GM21381 (cell line): ENCODE results near the gene ZFP92.

Experiments used
- ATAC-seq: cut with Tn5 transposase; IDR thresholded peaks from one replicate; pipeline ENCODE4 v1.9.1; 2021; ENCODE audit warnings: mild to moderate bottlenecking, moderate library complexity; ENCODE audit not compliant: unreplicated experiment

Gene ZFP92

GRCh38 chrX:153435845-153436244 lies 24.6 kb downstream of the ZFP92 start:
- no peak for ATAC-seq

DNA sequence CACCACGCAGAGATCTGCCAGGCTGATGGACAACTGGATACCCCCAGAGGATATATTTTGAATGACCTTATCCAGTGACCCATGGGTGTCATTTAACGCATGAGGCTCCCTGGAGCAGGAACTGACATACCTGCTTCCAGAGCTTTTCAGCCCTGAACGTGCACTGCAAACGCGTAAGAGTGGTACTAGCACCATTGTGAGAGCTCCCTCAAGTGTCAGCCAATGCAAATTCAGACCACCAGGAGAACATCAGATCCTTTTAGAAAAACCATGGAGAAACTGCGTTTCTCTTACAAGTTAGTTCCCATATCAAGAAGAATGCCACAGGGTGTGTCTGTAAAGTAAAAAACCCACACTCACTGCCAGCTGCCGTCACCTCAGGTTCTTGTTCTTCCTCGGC lies 27.3 kb downstream of the ZFP92 start:
- no peak for ATAC-seq

GRCh38 chrX:153439977-153440376 lies 28.7 kb downstream of the ZFP92 start:
- no peak for ATAC-seq

DNA sequence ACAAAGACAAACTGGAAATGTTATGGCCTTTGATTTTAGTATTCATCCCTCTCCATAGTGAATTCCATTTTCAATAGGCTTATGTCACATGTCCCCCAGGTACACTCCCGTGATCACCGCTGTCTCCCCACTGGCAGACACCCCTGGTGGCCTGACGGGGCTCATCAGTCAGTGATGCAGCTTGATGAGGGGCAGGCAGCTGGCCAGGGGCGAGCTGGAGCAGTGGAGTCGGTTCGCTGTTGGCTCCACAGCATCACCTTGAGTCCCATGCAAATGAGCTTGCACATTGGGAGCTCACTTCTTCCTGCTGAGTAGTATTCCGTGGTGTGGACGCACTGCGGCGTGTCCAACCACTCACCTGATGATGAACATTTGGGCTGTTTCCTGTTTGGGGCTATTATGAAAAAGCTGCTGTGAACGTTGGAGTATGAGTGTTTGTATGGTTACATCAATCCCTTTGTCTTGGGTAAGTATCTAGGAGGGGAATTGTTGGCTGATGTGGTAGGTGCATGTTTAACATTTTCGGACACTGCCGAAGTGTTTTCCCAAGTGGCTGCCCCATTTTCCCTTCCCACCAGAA lies 29.4 kb downstream of the ZFP92 start:
- no peak for ATAC-seq

GRCh38 chrX:153441296-153441695 lies 30.0 kb downstream of the ZFP92 start:
- no peak for ATAC-seq

DNA sequence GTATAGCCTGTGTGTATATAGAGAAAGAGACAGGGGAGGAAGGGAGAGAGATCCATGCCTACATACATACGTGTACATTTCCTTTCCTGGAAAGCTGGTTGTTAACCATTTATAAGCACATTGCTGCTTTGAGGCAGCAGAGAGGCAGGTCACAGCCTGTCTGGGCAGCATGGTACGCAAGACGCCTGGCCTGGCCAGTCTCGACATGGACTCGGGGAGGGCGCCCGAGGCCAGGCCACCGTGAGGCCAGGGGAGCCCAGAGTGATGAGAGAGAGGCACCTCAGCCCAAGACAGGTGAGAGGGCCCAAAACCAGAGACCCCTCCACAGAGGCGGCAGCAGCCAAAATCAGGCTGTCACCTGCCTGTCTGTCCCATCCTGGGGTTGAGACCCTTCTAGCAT lies 30.7 kb downstream of the ZFP92 start:
- ATAC-seq: no peak

DNA sequence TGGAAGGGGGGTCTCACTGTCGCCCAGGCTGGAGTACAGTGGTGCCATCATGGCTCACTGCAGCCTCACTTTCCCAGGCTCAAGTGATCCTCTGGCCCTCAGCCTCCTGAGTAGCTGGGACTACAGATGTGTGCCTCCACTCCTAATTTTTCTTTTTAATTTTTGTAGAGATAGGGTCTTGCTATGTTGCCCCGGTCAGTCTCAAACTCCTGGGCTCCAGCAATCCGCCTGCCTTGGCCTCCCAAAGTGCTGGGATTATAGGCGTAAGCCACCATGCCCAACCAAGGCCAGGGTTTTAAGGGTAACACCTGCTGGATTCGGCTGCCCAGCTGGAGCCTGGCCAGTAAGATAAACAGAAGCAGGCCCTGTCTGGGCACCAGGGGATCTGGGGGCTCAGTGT lies 31.2 kb downstream of the ZFP92 start:
- ATAC-seq: no peak

DNA sequence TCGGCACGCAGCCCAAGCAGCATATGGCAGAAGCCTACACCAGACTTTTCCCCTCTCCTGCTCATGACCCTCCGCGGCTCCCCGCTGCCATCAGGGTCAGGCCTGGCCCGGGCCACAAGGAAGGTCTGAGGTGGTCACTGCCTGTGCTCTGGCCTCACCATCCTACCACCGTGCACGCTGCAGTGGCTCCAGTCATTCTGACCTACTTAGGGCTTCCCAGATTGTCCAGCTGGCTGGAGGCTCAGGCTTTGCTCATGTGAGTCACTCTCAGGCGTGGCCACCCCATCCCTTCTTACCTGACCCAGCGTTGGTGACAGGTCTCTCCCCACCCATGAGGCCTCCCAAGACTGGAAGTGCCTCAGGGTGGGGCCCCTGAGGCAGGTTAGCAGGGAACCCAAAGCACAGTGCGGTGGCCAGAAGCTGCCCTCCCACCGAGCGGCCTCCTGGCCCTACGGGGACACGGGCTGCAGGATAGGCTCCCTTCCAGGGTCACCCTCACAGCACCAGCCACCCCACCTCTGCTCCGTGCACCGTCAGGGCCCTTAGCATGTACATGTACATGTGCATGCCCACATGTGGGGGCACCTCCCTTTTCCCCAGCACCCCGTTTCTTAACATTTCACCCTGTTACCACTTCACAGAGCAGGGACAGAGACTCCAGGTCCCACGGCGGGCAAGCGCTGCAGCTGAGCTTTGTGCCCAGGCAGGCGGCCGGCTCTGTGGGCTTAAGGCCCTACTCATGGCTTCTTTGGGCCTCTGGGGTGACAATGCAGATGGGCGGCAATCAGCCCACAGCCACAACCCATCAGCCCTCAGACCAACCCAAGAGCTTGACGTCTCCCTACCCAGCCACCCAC lies 32.4 kb downstream of the ZFP92 start:
- ATAC-seq: no peak

DNA sequence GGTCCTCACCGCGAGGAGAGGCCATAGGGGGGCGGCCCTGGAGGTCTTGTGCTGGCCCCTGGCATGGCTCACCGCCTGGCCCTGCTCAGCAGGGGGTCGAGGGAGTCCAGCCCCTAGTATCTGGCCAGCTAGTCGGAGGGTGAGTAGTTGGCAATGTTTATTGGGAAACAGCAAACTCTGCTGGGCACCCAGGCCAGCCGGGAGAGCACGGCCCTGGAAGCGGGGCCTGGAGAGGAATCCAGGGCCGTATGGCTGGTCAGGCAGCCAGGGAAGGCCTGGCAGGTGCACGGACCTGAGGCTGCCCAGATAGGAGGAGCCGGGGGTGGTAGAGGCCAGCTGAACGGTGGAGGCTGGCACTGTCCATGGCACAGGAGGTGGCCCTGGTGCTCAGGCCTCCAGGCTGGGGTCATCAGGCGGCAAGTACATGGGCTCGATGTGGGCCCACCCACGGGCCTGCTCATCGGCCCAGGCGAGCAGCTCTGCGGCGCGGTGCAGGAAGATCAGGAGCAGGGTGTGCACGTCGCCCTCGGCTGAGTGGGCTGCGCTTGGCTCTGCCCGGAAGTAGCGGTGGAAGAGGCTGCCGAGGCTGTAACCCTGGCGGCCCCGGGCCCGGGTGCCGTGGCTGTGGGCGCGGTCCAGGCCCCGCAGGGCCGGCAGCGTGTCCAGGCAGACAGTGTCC lies 33.2 kb downstream of the ZFP92 start:
- no peak for ATAC-seq

DNA sequence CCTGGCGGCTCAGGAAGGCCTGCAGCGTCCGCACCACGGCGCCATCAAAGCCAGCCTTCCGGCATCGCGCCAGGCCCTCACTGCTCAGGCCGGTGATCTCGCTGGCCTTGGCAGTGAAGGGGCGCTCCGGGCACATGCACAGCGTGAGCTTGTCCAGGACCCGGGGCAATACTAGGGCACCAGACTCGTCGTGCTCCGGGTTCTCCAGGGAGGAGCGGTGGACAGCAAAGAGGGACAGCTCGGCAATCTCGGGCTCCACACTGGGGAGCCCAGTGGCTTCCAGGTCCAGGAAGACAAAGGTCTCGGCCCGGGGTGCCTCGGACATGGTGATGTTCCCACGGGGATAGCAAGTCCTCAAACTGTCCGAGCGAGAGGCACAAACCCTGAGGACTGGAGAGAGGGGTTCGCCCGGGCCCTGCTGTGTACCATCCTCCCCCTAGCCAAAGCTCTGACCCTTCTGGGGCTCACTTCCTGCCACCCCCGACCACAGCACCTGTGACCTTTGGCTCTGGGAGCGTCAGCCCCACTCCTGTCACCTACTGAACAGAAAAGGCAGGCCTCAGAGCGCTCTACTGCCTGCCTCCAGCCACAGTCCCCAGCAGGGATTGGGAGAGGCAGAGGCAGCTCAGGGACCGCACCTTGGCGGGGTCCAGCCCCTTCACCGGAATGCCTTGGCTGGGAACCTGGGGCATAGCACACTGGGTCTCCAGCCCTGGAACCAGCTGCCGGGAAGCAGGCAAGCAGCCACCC lies 34.0 kb downstream of the ZFP92 start:
- ATAC-seq: no peak

DNA sequence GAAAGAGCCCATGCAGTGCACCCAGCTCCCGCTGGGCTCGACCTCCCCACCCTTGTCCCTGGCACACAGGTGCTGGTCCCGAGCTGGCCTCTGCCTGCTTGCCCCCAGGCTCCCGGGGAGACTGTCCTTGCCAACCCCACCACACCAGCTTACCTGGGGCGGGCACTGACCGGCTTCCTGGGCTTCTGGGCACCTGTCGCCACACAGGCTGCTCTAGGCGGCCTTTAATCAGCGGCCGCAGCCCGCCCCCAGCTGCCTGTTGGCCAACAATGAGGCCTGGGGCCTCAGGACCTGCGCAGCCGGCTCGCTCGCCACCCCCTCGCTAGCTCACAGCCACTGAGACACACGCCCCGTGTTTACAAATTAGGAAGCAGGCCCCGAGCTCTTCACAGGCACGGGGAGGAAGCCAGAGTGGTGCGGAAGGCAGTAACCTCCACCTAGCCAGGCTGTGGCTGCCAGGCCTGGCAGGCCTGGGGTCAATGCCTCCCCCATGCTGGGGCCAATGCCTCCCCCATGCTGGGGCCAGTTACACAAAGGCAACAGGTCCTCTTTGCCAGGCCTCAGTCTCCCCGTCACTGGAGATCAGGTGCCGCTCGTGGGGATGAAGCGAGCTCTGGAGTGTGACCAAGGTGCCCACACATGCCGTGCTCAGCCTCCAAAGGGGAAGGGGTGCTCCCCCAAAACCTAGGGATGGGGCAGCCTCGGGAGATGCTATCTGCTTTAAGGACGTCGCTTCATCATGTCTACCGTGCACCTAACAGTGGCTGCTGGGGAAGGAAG lies 34.8 kb downstream of the ZFP92 start, which contains the start of gene TREX2:
TREX2 (minus strand) TSS at position 201 of the 780 bp plus-strand sequence. CDS start 626 bp downstream, outside the sequence.
- ATAC-seq: no peak

GRCh38 chrX:153446636-153446936 lies 35.3 kb downstream of the ZFP92 start:
- no peak for ATAC-seq

DNA sequence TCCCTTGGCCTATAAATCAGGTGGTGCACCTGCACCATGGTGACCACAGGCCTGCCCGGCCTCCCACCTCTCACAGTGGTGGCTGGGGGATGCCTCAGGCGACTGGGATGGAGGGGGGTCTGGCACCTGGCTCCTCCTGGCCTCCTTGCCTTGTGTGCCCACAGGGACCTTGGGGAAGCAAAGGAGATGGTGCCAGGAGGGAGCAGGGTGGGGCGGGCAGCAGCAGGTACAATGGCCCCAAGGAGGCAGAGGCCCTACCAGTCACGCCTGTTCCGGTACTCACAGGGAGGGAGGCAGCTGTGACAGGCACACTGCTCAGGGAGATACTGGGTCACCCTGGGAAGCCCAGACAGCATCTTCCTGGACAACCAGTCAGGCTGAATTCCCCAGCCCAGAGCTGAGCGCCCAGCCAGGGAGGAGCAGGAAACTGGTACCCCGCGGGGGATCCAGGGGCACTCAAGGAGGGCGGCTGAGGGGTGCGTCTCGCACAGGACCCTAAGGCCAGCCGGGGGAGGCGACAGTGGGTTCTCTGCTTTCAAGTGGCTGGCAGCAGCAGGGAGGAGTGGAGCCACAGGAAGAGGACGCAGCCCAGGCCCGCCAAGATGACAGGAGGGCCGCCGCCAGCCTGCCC lies 35.8 kb downstream of the ZFP92 start:
- ATAC-seq: no peak

GRCh38 chrX:153447581-153447960 lies 36.3 kb downstream of the ZFP92 start:
- ATAC-seq: no peak

- ATAC-seq: no peak
These were observed 37.5 kb downstream of the ZFP92 start for GRCh38 chrX:153448556-153449367.

DNA sequence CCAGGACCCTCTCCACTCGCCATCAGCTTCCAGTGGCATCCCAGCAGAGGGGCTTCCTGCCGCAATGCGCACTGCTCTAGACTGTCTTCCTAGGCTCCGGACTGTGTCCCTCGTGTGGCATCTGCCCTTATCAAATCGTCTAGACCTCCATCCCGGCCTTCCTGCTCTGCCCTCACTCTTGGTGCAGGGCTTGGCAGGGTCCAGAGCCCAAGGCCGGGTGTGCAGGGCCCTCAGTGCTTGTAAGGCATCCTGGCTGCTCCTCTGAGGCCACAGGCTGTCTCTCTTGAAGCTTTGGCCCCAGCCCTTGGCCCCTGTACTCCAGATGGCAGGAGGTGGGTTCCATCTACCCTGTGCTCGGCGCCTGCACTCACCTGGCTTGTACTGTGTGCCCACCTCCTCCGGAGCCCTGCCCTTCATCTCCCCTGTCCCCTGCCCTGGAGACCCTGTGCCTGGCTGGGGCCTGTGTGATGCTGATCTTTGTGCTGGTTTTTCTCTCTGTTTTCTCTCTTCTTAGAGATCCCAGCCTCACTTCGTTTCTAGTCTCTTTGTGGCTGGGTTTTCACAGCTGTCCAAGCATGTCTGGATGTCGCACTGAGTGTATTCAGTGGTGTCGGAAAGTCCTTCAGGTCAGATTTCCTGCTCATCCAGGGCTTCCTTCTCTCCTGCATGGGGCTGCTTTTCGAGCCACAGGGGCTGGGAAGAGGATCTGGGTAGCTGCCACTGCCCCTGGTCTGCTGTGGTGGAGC lies 38.3 kb downstream of the ZFP92 start:
- ATAC-seq: no peak

DNA sequence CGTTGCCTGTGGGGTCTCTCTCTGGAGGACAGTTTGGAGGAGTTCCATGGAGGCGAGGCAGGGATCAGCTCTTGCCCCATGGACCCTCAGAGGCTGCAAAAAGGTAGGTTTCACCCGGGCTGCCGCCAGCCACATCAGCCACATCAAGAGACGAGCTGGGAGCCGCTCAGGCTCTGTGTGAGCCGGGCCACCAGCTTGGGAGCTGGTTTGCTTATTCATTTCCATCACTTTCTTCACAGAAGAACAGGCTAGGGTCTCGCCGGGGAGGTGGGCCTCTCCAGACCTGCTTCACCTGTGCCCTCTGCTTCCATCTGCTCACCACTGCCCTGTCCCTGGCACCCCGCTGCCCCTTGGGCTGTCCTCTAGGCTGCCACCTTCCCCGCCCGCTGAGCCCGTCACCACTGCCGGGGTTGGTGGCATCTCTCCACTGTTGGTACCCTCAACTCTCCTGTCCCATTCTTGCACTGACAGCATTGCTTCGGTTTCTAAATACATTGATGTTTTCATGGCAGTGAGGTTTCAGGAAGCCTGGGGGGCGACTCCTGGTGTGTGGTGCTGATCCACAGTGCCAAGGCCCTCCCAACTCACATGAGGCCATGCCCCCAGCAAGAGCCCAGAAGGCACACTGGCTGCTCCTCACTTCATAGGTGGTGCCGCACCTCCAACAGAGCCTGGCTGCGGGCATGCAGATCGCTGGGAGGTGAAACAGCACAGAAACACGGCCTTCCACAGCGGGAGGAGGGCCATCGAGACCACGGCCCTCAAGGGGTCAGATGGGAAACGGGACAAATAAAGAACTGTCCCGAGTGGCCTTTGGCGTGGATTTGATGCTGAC lies 39.1 kb downstream of the ZFP92 start:
- no peak for ATAC-seq

GRCh38 chrX:153450949-153451277 lies 39.6 kb downstream of the ZFP92 start:
- no peak for ATAC-seq
